ENCODE data around the gene ULK3. TPM values are rescaled to one million over a fixed set of nuclear protein-coding genes. Genes with fewer than 3 reads are reported as not detected.

The ULK3 gene
- total RNA-seq, 4 donors from 2014 or later, result 138 to 473 (median 312) TPM

DNA sequence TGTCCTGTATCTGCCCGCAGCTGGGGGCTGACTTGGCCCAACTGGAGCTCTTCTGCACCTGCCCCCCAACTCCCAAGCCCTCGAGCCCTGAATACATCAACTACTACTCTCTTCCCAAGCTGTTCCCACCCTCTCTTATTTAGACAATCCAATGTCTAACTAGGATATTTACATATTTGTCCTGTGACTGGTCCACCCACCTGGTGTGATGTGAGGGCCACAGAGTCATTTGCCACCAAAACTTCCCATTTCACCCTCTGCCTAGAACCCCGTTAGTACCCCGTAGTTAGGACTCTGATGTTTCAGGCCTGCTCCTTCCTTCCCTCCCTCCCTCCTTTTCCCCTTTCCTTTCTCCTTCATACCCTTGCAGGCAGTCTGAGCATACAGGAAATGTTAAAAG lies 10.1 kb downstream of the ULK3 start:
- WGBS, 2 donors (ENCODE audit: low coverage in 1 of 2), result 77% methylated on average over 4 of the region's 4 CpGs; no CpG with 5 or more reads in 1 of the 2 donors
- intact Hi-C loops (cut with DNase I; ENCODE audit: low total_unique reads) (no loop called here), in situ Hi-C loops (cut with MboI; ENCODE audit: low pct_ligation_motif_present in 1 of 4, low pct_unique_long_range_greater_than_20kb in 1 of 4, low sequenced_read_pairs in 3 of 4) (loop anchor here in 1 of 4 donors (10.0 kb wide), 1 partner anchor 72 kb away; the partner anchor contains the start of gene FAM219B)
- Histone ChIP-seq H3K36me3 (no peaks in the 10 kb centered on the region), H3K9me3 (no peaks in the 10 kb centered on the region), H3K27ac (no peak overlapping the region), H3K4me3 (no peak overlapping the region), H3K27me3 (peaks cover 9% of the 10 kb centered on the region), H3K4me1 (peaks cover 4 to 18% (median 13%) of the 10 kb centered on the region in 4 donors)
- no peak for DNase-seq
- TF ChIP-seq EP300 (IDR thresholded peaks at IDR 0.05; ENCODE audit: low read depth), result no peak
- TF ChIP-seq POLR2A (IDR thresholded peaks at IDR 0.05), result no peak
- no peak for TF ChIP-seq POLR2AphosphoS5 (IDR thresholded peaks at IDR 0.05)
- TF ChIP-seq, protein P1, sequence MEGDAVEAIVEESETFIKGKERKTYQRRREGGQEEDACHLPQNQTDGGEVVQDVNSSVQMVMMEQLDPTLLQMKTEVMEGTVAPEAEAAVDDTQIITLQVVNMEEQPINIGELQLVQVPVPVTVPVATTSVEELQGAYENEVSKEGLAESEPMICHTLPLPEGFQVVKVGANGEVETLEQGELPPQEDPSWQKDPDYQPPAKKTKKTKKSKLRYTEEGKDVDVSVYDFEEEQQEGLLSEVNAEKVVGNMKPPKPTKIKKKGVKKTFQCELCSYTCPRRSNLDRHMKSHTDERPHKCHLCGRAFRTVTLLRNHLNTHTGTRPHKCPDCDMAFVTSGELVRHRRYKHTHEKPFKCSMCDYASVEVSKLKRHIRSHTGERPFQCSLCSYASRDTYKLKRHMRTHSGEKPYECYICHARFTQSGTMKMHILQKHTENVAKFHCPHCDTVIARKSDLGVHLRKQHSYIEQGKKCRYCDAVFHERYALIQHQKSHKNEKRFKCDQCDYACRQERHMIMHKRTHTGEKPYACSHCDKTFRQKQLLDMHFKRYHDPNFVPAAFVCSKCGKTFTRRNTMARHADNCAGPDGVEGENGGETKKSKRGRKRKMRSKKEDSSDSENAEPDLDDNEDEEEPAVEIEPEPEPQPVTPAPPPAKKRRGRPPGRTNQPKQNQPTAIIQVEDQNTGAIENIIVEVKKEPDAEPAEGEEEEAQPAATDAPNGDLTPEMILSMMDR (IDR thresholded peaks at IDR 0.05), result no peak

DNA sequence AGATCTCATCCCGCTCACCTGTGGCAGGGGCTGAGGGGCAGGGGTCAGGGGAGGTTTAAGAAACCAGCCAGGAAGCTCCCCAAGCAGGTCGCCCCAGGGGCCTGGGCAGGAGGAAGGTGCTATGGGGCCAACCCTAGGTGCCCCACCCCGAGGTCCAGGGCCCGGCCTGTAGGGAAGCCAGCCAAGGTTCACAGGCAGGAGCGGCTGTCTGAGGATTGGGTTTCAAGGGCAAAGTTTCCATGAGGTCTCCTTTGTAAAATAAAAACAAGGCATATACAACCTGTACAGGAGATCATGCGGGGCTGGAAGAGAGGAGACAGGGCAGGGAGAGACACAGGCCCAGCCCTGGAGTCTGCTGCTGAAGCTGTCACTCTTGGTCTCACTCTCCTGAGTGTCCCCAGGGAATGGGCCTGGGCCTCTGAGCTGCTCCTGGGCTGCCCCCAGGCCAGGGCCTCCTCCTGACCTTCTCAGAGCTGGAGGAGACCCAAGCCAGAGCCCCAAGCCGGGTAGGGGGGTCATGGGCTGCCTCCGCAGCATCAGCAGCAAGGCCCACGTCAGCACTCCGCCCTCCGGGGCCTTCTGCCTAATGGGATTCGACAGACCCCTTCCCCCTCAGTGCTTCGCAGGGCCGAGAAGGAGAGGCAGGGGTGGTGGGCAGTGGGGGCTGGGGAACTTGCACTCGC lies 11.0 kb downstream of the ULK3 start:
- H3K27ac ChIP-seq, result peak overlapping the region; percentile 60 to 70 (median 65)
- WGBS, 2 donors (ENCODE audit: low coverage in 1 of 2), result 29 to 49% methylated on average over 2 to 15 of the region's 15 CpGs
- TF ChIP-seq, protein P1 (IDR thresholded peaks at IDR 0.05), result no peak
- TF ChIP-seq POLR2A (IDR thresholded peaks at IDR 0.05) (no peak), POLR2AphosphoS5 (IDR thresholded peaks at IDR 0.05) (peak in 1 of 3 donors; percentile 38), EP300 (IDR thresholded peaks at IDR 0.05; ENCODE audit: low read depth) (no peak)

DNA sequence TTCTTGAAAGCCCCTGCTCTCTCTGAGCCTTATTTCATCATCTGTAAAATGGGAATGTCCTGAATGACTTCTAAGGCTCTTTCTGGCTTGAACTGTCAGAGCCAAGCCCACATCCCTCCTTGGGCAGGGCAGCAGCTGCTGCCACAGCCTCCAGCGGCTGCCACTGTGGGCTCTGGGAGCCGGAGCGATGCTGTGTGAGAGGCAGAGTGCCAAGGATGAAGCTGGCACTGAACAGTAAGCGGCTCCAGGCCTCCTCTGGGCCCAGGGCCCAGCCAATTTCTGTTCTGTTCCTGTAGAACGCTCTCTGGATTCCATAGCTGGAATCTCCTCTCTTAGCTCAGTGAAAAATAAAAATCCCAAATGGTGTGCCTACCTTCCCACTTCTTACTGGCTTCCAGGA lies 12.1 kb downstream of the ULK3 start:
- Histone ChIP-seq H3K36me3 (no peaks in the 10 kb centered on the region), H3K27ac (peak overlapping the region in 1 of 4 donors; percentile 48), H3K27me3 (peaks cover 29% of the 10 kb centered on the region), H3K9me3 (no peaks in the 10 kb centered on the region), H3K4me3 (no peak overlapping the region), H3K4me1 (peaks cover 4 to 24% (median 17%) of the 10 kb centered on the region in 4 donors)
- intact Hi-C loops (cut with DNase I; ENCODE audit: low total_unique reads) (no loop called here), in situ Hi-C loops (cut with MboI; ENCODE audit: low pct_ligation_motif_present in 1 of 4, low pct_unique_long_range_greater_than_20kb in 1 of 4, low sequenced_read_pairs in 3 of 4) (loop anchor here in 1 of 4 donors (10.0 kb wide), 1 partner anchor 74 kb away; the partner anchor contains the start of gene FAM219B)
- no peak for DNase-seq
- whole genome bisulfite sequencing, 2 donors (ENCODE audit: low coverage in 1 of 2), result 41% methylated on average over 5 of the region's 5 CpGs; no CpG with 5 or more reads in 1 of the 2 donors
- no peak for TF ChIP-seq EP300 (IDR thresholded peaks at IDR 0.05; ENCODE audit: low read depth)
- TF ChIP-seq POLR2AphosphoS5 (IDR thresholded peaks at IDR 0.05), result no peak
- TF ChIP-seq, protein P1 (IDR thresholded peaks at IDR 0.05), result no peak
- TF ChIP-seq POLR2A (IDR thresholded peaks at IDR 0.05), result no peak

More for the DNA sequence above, 11.0 kb downstream of the ULK3 start:
- Histone ChIP-seq H3K36me3 (no peaks in the 10 kb centered on the region), H3K27me3 (peaks cover 18% of the 10 kb centered on the region), H3K4me3 (no peak overlapping the region), H3K9me3 (no peaks in the 10 kb centered on the region), H3K4me1 (peaks cover 4 to 18% (median 13%) of the 10 kb centered on the region in 4 donors)
- intact Hi-C loops (cut with DNase I; ENCODE audit: low total_unique reads) (no loop called here), in situ Hi-C loops (cut with MboI; ENCODE audit: low pct_ligation_motif_present in 1 of 4, low pct_unique_long_range_greater_than_20kb in 1 of 4, low sequenced_read_pairs in 3 of 4) (loop anchor here in 1 of 4 donors (10.0 kb wide), 1 partner anchor 73 kb away; the partner anchor contains the start of gene FAM219B)
- peak; percentile 83 for DNase-seq

DNA sequence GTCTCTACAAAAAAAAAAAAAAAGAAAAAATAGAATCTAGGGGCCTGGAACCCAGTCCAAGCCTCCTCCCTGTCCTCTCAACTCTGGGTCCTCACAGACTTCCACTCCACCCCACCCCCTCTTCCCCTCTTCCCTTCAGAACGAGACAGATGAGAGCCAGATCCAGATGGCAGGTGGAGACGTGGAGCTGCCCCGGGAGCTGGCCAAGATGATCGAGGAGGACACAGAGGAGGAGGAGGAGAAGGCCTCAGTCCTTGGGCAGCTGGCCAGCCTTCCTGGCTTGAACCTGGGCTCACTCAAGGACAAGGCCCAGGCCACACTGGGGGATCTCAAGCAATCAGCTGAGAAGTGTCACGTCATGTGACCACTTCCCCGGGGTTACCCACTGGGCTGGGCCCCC lies 13.0 kb downstream of the ULK3 start:
- DNase-seq, result no peak
- TF ChIP-seq POLR2A (IDR thresholded peaks at IDR 0.05), result no peak
- no peak for TF ChIP-seq POLR2AphosphoS5 (IDR thresholded peaks at IDR 0.05)
- TF ChIP-seq, protein P1 (IDR thresholded peaks at IDR 0.05), result no peak
- no peak for TF ChIP-seq EP300 (IDR thresholded peaks at IDR 0.05; ENCODE audit: low read depth)
- Histone ChIP-seq H3K27me3 (peaks cover 33% of the 10 kb centered on the region), H3K36me3 (no peaks in the 10 kb centered on the region), H3K27ac (no peak overlapping the region), H3K4me3 (no peak overlapping the region), H3K4me1 (peaks cover 4 to 24% (median 17%) of the 10 kb centered on the region in 4 donors), H3K9me3 (no peaks in the 10 kb centered on the region)
- in situ Hi-C loops (cut with MboI; ENCODE audit: low pct_ligation_motif_present in 1 of 4, low pct_unique_long_range_greater_than_20kb in 1 of 4, low sequenced_read_pairs in 3 of 4), result loop anchor here in 1 of 4 donors (10.0 kb wide), 1 partner anchor 75 kb away; the partner anchor contains the start of gene FAM219B
- intact Hi-C loops (cut with DNase I; ENCODE audit: low total_unique reads), result no loop called here
- WGBS, 2 donors (ENCODE audit: low coverage in 1 of 2), result 68 to 94% methylated on average over 4 to 6 of the region's 6 CpGs
